Measurements from ENCODE around the gene CST7. TPM values are rescaled to one million over a fixed set of nuclear protein-coding genes. Genes with fewer than 3 reads are reported as not detected.

CST7 gene
- total RNA-seq, 1 donor from 2014 or later = not detected

DNA sequence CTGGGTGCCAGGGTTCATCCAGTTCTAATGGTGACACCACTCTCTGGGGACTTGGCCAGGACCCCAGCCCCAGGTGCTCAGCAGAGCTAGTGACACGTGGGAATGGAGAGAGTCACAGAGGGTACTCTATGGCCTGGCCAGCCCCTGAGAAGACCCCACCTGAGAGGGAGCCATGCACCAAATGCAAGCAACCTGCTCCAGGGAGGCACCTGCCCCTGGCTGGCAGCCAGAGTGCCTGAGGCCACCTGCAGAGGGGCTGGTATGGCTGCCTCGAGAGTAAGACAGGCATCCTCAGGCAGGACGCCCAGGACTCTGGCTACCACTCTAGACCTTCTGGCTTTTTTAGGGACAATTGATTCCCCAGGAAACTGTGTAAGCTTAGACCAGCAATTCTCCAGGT, 38.6 kb upstream of the CST7 start:
- no peak overlapping the region for H3K4me3 ChIP-seq (ENCODE audit: low read depth, low read length)
- H3K36me3 ChIP-seq (ENCODE audit: control insufficient read depth, insufficient read depth, low read length) = no peaks in the 10 kb centered on the region
- no peak for TF ChIP-seq CTCF (IDR thresholded peaks at IDR 0.05; ENCODE audit: insufficient read depth, low read length, poor library complexity, severe bottlenecking)
- H3K27me3 ChIP-seq (ENCODE audit: control insufficient read depth, insufficient read depth, low read length) = no peaks in the 10 kb centered on the region
- DNase-seq (ENCODE audit: low read depth) = no peak

DNA sequence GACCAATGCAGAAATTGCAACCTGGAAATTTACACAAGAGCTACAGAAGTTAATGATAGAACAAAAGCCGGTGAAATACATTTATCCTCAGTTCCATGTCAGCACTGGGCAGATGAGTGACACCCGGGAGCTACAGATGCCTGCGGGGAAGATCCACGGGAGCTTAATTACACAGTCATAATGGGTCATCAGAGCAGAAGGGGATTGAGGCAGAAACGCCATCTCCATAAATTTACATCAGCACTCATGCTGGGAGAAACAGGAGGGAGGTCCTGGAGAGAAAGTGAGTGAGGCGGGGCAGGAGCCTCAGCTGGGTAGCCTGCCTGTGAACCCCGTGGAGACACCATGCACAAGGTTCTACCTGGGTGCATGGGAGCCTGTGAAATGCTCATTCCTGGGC, 37.6 kb upstream of the CST7 start:
- Histone ChIP-seq H3K36me3 (ENCODE audit: control insufficient read depth, insufficient read depth, low read length) (no peaks in the 10 kb centered on the region), H3K27me3 (ENCODE audit: control insufficient read depth, insufficient read depth, low read length) (no peaks in the 10 kb centered on the region), H3K4me3 (ENCODE audit: low read depth, low read length) (no peak overlapping the region)
- no peak for TF ChIP-seq CTCF (IDR thresholded peaks at IDR 0.05; ENCODE audit: insufficient read depth, low read length, poor library complexity, severe bottlenecking)
- DNase-seq (ENCODE audit: low read depth) = no peak

DNA sequence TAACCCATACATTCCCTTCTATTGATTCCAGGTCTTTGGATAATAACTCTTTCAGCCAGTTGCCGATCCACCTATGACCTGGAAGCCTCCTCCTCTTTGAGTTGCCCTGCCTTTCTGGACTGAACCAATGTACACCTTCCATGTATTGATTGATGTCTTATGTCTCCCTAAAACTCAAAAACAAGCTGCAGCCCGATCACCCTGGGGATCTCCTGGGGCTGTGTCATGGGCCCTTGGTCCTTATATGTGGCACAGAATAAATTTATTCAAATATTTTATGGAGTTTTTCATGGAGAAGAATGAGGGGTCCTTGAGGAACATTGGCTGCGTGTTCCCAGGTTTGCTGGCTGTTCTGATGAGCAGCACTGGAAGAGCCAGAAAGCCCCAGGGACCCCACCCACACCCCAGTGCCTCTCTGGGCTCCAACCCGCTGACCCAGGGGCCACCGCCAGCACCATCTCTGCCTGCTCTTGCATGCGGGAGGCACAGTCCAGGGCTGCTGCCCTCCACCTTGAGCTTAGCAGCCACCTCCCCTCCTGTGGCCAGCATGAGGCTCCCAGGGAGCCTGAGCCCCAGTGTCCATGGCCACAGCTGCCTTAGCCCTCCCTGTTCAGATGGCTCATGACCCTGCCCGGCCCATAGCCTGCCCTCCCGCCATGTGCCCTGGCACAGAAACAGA, 36.5 kb upstream of the CST7 start:
- DNase-seq (ENCODE audit: low read depth) = no peak
- no peaks in the 10 kb centered on the region for H3K36me3 ChIP-seq (ENCODE audit: control insufficient read depth, insufficient read depth, low read length)
- TF ChIP-seq CTCF (IDR thresholded peaks at IDR 0.05; ENCODE audit: insufficient read depth, low read length, poor library complexity, severe bottlenecking) = no peak
- H3K4me3 ChIP-seq (ENCODE audit: low read depth, low read length) = no peak overlapping the region
- no peaks in the 10 kb centered on the region for H3K27me3 ChIP-seq (ENCODE audit: control insufficient read depth, insufficient read depth, low read length)

- H3K27me3 ChIP-seq (ENCODE audit: control insufficient read depth, insufficient read depth, low read length) = no peaks in the 10 kb centered on the region
These were observed 35.9 kb upstream of the CST7 start for GRCh38 chr20:24913076-24913628.

DNA sequence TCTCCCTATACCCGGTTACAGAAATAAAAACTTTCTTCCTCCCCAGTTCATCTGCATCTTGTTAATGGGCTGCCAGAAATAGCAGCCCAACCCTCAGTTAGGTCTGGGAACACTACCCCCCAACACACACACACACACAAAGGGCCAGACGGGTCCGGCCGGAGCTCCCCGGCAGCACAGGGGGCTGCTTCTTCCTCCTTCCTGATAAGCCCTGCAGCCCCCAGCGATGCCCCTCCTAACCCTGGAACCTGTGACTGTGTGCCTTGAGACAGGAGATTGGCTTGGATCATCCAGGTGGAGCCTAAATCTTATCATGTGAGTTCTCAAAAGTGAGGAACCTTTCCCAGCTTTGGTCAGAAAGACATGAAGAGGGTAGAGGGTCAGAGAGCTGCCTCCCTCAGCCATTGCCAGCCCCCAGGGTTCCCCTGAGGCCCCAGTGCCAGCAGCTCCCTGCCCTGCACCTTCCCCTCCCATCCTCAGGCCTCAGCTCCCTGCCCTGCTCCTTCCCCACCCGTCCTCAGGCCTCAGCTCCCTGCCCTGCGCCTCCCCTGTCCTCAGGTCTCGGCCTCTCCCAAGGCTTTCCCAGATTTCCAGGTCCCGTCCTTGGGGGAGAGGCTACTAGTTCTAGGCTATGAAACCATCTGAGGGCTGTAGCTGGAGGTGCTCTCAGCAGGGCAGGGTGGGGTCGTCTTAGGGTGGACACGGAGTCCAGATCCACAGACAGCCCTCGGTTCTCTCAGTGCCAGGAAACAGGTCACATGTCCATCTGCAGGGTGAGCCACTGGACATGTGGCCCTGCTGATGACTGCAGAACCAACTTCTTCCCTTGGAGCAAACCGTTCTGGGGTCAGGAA, 34.5 kb upstream of the CST7 start:
- Histone ChIP-seq H3K27me3 (ENCODE audit: control insufficient read depth, insufficient read depth, low read length) (no peaks in the 10 kb centered on the region), H3K4me3 (ENCODE audit: low read depth, low read length) (no peak overlapping the region), H3K36me3 (ENCODE audit: control insufficient read depth, insufficient read depth, low read length) (no peaks in the 10 kb centered on the region)
- no peak for TF ChIP-seq CTCF (IDR thresholded peaks at IDR 0.05; ENCODE audit: insufficient read depth, low read length, poor library complexity, severe bottlenecking)
- DNase-seq (ENCODE audit: low read depth) = no peak

More at GRCh38 chr20:24913076-24913628, 35.9 kb upstream of the CST7 start:
- no peak for DNase-seq (ENCODE audit: low read depth)
- H3K36me3 ChIP-seq (ENCODE audit: control insufficient read depth, insufficient read depth, low read length) = no peaks in the 10 kb centered on the region
- H3K4me3 ChIP-seq (ENCODE audit: low read depth, low read length) = no peak overlapping the region
- no peak for TF ChIP-seq CTCF (IDR thresholded peaks at IDR 0.05; ENCODE audit: insufficient read depth, low read length, poor library complexity, severe bottlenecking)

All from kidney epithelial cell (primary cell).